HAP-1 (cell line): Measurements from ENCODE around the gene LYRM7.
"Not testable (repeated sequence)": the region's sequence is repeated elsewhere in the genome, so short reads cannot be mapped to it uniquely, and the experiment has no call there.

ENCODE experiments used
- DNase-seq, 2 experiments: peaks; one replicate each; pipeline ENCODE4 v3.0.0-alpha.2; 2016 to 2020; ENCODE audit warnings: low spot score in 2 of 2
- H3K27me3 ChIP-seq: fragments of 250-450 bp; sonication (Bioruptor Pico); 2 replicates; pipeline ENCODE4 v1.5.1; 2020; ENCODE audit warnings: low read depth, mild to moderate bottlenecking, moderate library complexity
- H3K36me3 ChIP-seq: fragments of 250-450 bp; sonication (Bioruptor Pico); replicated peaks from 2 replicates; pipeline ENCODE4 v1.5.1; 2020; ENCODE audit warnings: mild to moderate bottlenecking
- H3K4me1 ChIP-seq: fragments of 250-450 bp; sonication (Bioruptor Pico); 2 replicates; pipeline ENCODE4 v1.5.1; 2020; ENCODE audit warnings: mild to moderate bottlenecking
- H3K4me3 ChIP-seq: fragments of 250-450 bp; sonication (Bioruptor Pico); 2 replicates; pipeline ENCODE4 v1.5.1; 2020; ENCODE audit warnings: mild to moderate bottlenecking, moderate library complexity
- H3K9me3 ChIP-seq: fragments of 250-450 bp; sonication (Bioruptor Pico); 2 replicates; pipeline ENCODE4 v1.5.1; 2020; ENCODE audit warnings: mild to moderate bottlenecking, moderate library complexity
- in situ Hi-C: fragments of 300-500 bp; cut with MboI; formaldehyde crosslinking; loops from 3 replicates; pipeline ENCODE4 v1.14.3; 2020; ENCODE audit warnings: low sequenced_read_pairs, inconsistent platforms, mixed read lengths

Gene LYRM7

DNA sequence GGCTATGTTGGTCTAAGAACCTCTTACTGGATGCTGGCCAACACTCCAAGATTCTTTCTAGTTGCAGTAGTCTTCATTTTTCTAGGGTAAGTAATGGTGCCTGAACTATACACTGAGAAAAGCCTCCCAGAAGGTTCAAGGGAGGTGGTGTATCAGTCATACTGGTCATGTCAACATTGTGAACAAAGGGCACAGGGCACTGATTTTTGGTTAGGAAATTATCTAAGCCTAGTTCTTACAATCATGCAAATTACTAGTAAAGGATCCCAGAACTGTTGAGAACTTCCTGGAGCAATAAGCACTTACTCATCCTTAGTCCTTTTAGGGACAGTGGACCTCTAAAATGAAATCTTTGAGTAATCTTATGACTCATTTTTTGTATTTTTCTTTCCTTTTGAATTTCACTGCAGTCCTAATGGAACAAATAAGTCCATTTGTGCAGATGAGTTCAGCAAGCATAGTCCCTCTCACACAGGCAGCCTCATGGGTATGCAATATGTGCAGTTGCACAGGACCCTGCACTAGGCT lies 72.0 kb downstream of the LYRM7 start:
- H3K9me3 ChIP-seq = no peaks in the 10 kb centered on the region
- in situ Hi-C loops = no loop called here
- H3K4me1 ChIP-seq = no peaks in the 10 kb centered on the region
- DNase-seq = no peak
- H3K27me3 ChIP-seq = no peaks in the 10 kb centered on the region
- H3K36me3 ChIP-seq = no peaks in the 10 kb centered on the region
- no peak overlapping the region for H3K4me3 ChIP-seq

DNA sequence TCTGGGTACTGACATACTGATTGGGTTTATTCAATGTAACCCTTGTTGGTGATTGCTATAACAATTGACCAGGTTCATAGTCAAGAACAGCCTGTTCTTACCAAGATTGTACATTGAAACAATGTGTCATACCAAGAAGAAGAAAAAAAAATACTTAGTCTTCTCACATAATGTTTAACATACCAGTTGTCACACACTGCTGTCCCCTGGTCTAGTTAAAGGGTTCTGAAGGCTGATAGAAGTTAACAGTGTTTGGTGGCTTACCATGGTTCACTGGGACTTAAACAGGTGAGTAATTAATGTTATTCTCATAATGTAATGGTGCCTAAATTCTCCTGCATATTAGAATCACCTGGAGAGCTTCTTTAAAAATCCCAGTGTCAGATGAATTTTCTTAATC lies 74.6 kb downstream of the LYRM7 start:
- Histone ChIP-seq H3K4me1 (no peaks in the 10 kb centered on the region), H3K36me3 (no peaks in the 10 kb centered on the region), H3K27me3 (no peaks in the 10 kb centered on the region), H3K9me3 (no peaks in the 10 kb centered on the region), H3K4me3 (no peak overlapping the region)
- in situ Hi-C loops = no loop called here
- DNase-seq = no peak

DNA sequence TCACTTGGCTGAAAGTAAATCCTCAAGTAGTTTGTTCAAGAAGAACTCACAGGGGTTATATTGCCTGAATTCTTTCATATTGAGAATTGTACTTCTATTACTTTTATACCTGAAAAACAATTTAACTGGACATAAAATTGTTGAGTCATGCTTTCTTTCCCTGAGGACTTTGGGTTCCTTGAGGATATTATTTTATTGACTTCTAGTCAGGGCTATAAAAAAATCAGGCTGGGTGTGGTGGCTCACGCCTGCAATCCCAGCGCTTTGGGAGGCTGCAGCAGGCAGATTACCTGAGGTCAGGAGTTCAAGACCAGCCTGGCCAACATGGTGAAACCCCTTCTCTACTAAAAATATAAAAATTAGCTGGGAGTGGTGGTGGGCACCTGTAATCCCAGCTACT lies 75.2 kb downstream of the LYRM7 start:
- no peaks in the 10 kb centered on the region for H3K27me3 ChIP-seq
- H3K4me1 ChIP-seq = no peaks in the 10 kb centered on the region
- DNase-seq = no peak
- in situ Hi-C loops = no loop called here
- H3K4me3 ChIP-seq = no peak overlapping the region
- H3K36me3 ChIP-seq = no peaks in the 10 kb centered on the region
- no peaks in the 10 kb centered on the region for H3K9me3 ChIP-seq

DNA sequence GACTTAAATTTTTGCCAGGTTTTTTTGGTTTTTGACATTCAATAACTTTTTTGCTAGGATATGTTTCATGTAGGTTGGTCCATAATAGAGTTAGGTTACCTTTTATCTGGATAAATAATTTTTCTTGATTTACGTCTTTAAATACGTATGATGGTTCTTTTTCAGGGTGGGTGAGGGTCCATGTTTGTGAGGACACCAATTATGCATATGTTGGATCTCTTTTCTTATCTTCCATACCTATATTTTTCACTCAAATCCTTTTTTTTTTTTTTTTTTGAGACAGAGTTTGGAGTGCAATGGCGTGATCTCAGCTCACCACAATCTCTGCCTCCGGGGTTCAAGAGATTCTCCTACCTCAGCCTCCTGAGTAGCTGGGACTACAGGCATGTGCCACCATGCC lies 75.8 kb downstream of the LYRM7 start:
- Histone ChIP-seq H3K4me3 (no peak overlapping the region), H3K27me3 (no peaks in the 10 kb centered on the region), H3K4me1 (no peaks in the 10 kb centered on the region), H3K36me3 (no peaks in the 10 kb centered on the region), H3K9me3 (no peaks in the 10 kb centered on the region)
- in situ Hi-C loops = no loop called here
- DNase-seq = no peak

DNA sequence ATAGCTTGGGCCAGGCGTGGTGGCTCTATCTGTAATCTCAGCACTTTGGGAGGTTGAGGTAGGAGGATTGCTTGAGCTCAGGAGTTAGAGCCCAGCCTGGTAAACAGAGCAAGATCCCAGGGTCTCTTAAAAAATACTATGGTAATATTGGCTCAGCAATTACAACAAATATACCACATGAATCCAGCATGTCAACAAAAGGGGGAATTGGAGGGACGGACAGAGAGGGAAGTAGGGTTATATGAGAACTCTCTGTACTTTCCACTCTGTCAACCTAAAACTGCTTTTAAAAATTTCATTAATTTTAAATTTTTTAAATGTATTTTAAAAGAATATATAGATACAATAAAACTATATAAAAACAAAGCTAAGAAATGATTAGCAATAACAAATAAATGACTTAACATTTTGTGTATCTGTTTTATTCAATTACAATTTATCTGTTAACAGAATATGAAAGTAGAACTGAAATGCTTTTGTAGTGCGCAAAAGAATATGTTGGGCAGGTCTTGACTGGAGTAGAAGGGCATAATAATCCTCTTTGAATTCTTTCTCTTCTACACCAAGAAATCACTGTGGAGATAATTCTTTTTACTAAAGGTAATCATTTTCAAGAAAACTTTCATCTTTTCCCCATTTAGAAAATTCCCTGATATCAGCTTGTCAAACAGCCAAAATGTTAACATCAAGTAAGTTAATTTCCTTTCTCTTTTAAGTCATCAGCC lies 80.2 kb downstream of the LYRM7 start:
- Histone ChIP-seq H3K27me3 (no peaks in the 10 kb centered on the region), H3K9me3 (no peaks in the 10 kb centered on the region), H3K4me3 (no peak overlapping the region), H3K36me3 (no peaks in the 10 kb centered on the region), H3K4me1 (no peaks in the 10 kb centered on the region)
- DNase-seq = no peak
- in situ Hi-C loops = no loop called here

DNA sequence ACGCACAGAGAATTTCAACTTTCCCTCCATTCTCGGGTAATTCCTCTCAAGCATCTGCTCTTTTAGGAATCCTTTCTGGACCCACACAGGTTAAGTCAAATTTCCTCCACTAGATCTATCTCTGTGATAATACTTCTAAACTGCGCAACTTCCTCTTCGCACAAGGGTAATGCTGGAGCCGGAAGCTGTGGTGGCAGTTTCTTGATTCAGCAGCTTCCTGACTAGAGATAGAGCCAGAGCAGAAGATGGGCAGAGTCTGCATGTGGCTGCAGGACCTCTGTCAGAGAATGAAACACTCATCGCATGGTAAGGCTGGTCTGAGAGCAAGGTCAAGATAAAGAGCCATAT lies 82.1 kb downstream of the LYRM7 start:
- no peak for DNase-seq
- H3K9me3 ChIP-seq = no peaks in the 10 kb centered on the region
- H3K4me1 ChIP-seq = peaks cover 7% of the 10 kb centered on the region; the same call in 1 of the 2 replicates
- H3K36me3 ChIP-seq = no peaks in the 10 kb centered on the region
- in situ Hi-C loops = no loop called here
- H3K27me3 ChIP-seq = no peaks in the 10 kb centered on the region
- H3K4me3 ChIP-seq = no peak overlapping the region

DNA sequence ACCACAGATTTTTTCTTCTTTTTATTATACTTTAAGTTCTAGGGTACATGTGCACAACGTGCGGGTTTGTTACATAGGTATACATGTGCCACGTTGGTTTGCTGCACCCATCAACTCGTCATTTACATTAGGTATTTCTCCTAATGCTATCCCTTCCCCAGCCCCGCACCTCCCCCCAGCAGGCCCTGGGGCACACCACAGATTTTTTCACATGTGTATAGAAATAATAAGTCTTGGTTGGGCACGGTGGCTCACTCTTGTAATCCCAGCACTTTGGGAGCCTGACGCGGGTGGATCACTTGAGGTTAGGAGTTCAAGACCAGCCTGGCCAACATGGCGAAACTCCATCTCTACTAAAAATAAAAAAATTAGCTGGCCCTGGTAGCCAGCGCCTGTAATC lies 83.3 kb downstream of the LYRM7 start:
- H3K9me3 ChIP-seq, H3K36me3 ChIP-seq, in situ Hi-C loops, H3K4me3 ChIP-seq, DNase-seq, H3K27me3 ChIP-seq: not testable (repeated sequence)
- H3K4me1 ChIP-seq = peaks cover 12% of the 10 kb centered on the region; the same call in 1 of the 2 replicates

DNA sequence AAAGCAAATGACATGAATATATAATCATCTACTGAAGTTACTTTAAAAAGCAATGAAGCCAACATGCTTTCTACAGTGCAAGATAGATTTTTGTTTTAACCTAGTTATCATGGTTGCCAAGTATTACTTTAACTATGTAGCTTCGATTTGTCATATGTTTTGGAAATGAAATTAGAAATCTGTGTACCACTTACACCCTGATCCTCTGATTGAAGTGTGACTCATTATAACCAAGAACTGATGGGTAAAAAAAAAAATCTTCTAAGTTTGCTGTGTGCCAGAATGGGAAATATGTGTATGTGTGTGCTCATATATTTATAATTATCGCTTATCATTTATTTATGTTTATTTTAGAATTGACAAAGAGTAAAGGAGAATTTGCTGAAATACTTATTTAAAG lies 84.0 kb downstream of the LYRM7 start:
- in situ Hi-C loops = no loop called here
- H3K27me3 ChIP-seq = no peaks in the 10 kb centered on the region
- H3K4me1 ChIP-seq = peaks cover 12% of the 10 kb centered on the region; the same call in 1 of the 2 replicates
- H3K36me3 ChIP-seq = no peaks in the 10 kb centered on the region
- DNase-seq = no peak
- no peak overlapping the region for H3K4me3 ChIP-seq
- no peaks in the 10 kb centered on the region for H3K9me3 ChIP-seq
